GM18873 (cell line): ENCODE results near the gene SMIM13.

ENCODE experiments used
- ATAC-seq: cut with Tn5 transposase; IDR thresholded peaks from one replicate; pipeline ENCODE4 v1.9.1; 2021; ENCODE audit warnings: mild to moderate bottlenecking, moderate library complexity, moderate number of reproducible peaks; ENCODE audit not compliant: unreplicated experiment, low FRiP score

SMIM13 gene

GRCh38 chr6:11146117-11146826 lies 52.6 kb downstream of the SMIM13 start:
- no peak for ATAC-seq

- no peak for ATAC-seq
Observed at GRCh38 chr6:11149551-11149950, 55.9 kb downstream of the SMIM13 start.

DNA sequence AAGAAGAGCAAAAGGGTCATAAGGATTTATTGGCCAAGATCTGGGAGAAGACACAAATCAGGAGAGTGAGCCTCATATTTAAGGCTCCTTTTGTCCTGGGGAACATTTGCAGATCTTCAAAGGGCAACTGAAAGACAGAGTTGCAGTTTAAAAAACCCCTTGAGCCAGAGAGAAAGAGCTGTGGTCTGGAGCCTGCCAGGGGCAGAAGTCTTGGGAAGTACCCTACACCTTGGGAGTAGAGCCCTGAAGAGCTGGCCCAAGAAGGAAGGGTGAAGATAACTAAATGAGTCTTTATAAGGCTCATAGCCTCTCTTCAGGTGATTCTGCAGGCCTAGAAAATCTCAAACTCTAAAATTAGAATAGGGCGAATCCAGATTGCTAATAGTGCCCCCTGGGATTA lies 57.9 kb downstream of the SMIM13 start:
- no peak for ATAC-seq

DNA sequence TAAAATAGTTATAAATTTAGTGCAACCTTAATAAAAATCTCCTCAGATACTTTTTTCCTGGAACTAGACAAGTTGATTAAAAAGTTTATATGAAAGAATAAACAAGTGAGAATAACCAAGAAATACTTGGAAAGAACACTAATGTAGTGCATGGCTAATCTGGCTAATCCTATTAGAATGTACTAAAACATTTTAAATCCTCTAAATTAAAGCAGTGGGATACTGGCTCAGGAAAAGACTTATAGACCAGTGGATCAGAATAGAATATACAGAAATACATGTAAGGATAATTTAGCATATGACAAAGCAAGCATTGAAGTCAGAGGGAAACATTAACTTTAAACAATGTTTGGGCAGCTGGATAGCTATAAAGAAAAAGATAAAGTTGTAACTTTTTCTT lies 58.9 kb downstream of the SMIM13 start:
- ATAC-seq, result no peak

DNA sequence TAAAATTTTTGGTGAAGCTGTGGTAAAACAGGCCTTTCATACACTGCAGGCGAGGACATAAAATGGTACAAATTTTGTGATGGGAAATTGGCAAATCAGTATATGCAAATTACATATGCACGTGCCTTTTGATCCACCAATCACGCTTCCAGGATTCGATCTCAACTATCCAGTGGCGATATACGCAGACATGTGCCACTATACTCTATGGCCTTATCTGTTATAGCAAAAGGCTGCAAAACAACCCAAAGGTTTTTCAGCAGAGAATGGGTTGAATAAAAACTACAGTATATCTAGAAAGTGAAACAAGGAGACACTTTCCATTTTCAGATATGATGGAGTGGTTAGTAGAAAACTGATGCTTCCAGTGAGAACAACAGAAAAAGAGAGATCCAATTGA lies 59.8 kb downstream of the SMIM13 start:
- ATAC-seq, result no peak

DNA sequence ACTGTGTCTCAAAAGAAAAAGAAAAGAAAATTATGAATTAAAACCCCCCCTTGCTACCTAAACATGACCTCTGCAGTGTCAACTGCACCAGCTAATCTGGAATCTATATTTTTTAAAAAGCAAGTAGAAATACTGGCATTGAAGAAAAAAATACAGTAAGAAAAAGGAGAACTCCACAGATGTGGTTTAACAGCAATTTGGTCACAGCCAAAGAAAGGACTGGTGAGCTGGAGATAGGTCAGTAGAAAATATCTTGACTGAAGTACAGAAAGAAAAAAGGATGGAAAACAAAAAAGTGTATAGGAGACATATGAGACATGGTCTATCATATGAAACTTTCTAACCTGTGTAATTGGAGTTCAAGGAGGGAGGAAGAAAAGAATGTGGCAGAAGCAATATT lies 62.0 kb downstream of the SMIM13 start:
- no peak for ATAC-seq

DNA sequence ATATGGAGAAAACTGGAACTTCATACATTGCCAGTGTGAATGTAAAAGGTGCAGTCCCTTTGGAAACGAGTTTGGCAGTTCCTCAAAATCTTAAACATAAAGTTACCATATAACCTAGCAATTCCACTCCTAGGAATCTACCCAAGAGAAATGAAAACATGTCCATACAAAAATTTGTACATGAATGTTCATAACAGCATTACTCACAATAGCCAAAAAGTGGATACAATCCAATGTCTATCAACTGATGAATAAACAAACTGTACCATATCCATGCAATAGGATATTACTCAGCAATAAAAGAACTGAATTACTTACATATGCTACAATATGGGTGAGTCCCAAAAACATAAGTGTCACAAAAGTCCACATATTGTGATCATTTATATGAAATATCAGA lies 66.6 kb downstream of the SMIM13 start:
- no peak for ATAC-seq

DNA sequence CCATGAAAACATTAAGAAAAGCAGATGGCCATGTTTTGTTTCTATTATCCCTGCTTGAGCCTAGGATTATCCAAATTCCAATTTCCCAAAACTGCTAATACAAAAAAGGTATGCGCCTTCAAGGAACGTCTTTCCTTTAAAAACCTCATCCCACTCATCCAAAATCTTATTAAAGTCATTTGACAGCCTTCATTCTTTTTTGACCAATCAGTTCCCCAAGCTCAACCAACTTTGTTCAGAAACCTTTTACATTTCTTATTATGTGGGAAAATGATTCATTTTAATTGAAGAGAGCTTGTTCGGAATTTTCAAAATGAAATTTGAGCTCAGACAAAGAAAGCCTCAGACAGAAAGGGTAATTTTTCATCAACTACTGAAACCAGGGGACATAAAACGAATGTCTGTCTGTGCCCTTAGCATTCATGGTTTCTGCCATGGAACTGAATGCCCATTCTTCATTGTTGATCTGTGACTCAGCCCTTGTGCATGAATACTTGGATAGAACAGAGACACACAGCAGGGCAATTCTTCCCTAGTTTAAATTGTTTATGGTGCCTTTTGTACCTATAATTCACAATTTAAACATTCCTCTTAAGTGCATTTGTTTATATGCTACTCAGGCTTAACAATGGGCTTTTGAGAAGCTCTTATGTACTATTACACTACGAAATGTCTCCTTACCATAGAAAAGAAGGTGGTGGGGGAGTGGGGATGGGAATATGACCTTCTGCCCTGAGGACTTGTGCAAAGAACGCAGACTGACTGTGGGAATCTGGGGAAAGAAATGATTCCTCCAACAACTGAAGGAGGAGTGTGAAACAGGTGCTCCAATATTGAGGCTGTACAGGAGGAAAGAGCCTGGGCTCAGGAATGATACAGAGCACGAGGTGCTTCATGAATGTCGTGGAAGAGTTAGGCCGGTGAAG lies 67.7 kb downstream of the SMIM13 start:
- ATAC-seq, result no peak

DNA sequence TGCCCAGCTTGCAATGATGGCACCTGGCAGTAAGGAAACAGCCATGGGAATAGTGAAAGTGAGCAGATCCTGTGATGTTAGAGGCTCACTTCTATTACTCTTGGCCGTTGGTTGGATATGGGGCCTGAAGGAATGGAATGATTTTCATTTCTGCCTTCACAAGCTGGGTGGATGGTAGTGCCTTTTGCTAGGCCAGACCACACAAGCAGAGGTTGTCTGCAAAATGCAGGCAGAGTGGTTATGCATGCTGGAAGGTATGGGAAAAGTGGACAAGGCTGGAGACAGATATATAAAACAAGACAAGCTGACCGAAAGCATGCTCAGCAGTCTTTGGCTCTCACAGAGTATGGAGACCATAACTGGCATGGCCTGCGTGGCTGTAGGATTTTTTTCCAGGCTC lies 68.6 kb downstream of the SMIM13 start:
- ATAC-seq, result no peak

- no peak for ATAC-seq
Observed at GRCh38 chr6:11163932-11164331, 70.3 kb downstream of the SMIM13 start.

- ATAC-seq, result no peak
Observed at GRCh38 chr6:11164717-11165646, 71.3 kb downstream of the SMIM13 start.

DNA sequence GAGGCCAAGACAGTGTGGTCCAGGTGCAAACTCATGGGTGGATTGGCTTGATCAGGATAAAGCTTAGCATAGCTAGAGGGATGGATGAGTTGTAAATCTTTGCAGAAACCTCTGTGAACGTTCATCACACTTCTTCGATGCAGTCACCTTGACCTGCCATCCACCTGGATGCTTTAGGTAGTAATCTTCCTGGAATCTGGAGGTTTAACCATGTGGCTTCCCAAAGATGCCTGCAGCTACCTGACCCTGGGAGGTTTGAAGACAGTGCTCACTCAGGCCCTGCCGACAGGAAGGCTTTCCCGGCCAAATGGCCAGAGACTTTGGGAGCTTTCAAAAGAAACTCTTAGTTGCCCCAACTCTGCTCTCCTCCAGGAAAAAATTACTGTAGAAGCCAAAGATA lies 73.3 kb downstream of the SMIM13 start:
- ATAC-seq, result no peak

- no peak for ATAC-seq
Observed at GRCh38 chr6:11168091-11168635, 74.5 kb downstream of the SMIM13 start.

GRCh38 chr6:11171952-11172351 lies 78.3 kb downstream of the SMIM13 start:
- ATAC-seq, result no peak

DNA sequence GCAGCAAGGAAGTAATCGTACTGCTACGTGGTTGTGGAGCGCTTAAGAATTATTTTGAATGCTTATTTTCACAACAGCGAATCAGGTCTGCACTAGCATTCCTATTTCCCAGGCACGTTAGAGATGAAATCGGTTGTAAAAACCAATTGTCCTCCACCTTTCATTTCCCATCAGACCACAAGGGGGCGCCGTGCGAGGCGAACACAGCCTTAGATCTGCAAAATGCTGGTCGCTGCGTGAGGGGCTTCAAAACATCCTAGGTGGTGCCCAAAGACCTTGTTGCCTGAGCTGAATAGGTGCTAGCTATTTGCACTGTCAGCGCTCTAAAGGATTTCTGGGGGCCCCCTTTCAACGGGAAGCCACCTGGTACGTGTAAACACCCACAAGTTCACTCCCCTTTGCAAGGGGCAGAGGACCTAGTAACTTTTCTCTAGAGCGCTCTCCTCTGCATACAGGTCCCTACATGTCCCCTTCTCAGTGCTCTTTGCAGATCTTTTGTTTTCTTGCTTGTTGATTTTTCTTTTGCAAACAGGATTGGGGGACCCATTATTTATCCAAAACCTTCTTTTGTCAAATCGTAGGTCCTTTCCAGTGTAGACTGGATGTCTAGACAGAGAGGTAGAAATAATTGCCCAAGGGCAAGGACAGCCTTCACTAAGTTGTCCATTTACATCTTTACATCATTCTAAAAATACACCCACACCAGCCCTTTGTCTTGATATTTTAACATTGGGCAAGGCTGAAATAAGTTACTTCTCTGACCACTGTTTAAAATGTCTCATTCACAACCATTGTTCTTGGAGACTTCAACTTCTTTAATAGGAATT lies 79.1 kb downstream of the SMIM13 start:
- ATAC-seq, result no peak

- ATAC-seq, result no peak
Observed at GRCh38 chr6:11174242-11174611, 80.6 kb downstream of the SMIM13 start.

- no peak for ATAC-seq
Observed at GRCh38 chr6:11177271-11177670, 83.6 kb downstream of the SMIM13 start.

GRCh38 chr6:11179088-11179418 lies 85.4 kb downstream of the SMIM13 start:
- no peak for ATAC-seq

- ATAC-seq, result no peak
Observed at GRCh38 chr6:11179419-11180202, 86.0 kb downstream of the SMIM13 start.
